Measurements from ENCODE around the gene PRKD1.

The PRKD1 gene

GRCh38 chr14:29885988-29886387 is 41.7 kb downstream of the PRKD1 start:
- no peak for TF ChIP-seq EZH2 (IDR thresholded peaks at IDR 0.05; ENCODE audit: borderline replicate concordance, low read length)
- TF ChIP-seq, protein P1, sequence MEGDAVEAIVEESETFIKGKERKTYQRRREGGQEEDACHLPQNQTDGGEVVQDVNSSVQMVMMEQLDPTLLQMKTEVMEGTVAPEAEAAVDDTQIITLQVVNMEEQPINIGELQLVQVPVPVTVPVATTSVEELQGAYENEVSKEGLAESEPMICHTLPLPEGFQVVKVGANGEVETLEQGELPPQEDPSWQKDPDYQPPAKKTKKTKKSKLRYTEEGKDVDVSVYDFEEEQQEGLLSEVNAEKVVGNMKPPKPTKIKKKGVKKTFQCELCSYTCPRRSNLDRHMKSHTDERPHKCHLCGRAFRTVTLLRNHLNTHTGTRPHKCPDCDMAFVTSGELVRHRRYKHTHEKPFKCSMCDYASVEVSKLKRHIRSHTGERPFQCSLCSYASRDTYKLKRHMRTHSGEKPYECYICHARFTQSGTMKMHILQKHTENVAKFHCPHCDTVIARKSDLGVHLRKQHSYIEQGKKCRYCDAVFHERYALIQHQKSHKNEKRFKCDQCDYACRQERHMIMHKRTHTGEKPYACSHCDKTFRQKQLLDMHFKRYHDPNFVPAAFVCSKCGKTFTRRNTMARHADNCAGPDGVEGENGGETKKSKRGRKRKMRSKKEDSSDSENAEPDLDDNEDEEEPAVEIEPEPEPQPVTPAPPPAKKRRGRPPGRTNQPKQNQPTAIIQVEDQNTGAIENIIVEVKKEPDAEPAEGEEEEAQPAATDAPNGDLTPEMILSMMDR (IDR thresholded peaks at IDR 0.05; ENCODE audit: low read length) = no peak
- no peak overlapping the region for H3K9ac ChIP-seq (ENCODE audit: low read length)

DNA sequence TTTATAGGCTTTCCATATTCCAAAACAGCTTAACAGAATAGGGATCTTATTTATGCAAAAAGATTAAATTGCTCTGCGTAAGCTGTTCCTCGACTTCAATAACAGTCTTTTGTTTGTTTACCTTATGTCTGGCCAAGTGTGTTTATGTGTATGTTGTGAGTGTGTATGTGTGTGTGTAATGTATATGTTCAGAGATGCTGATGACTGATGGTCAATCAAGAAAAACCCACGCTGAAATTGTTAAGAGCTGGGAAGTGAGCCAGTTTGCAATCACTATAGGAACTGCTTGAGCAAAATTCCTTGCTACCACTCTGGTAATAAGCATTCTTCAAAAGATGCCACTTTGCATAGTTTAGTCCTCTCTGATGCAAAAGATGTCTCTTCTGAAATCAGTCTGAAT is 59.6 kb downstream of the PRKD1 start:
- Histone ChIP-seq H3K36me3 (ENCODE audit: insufficient read depth, low read length) (no peaks in the 10 kb centered on the region), H3K9me3 (ENCODE audit: low read length) (no peaks in the 10 kb centered on the region), H3K9me2 (ENCODE audit: low read depth, low read length) (no peaks in the 10 kb centered on the region), H3K4me1 (ENCODE audit: insufficient read depth, low read length, severe bottlenecking) (no peaks in the 10 kb centered on the region), H3K79me2 (ENCODE audit: insufficient read depth, low read length) (no peaks in the 10 kb centered on the region), H3K9ac (ENCODE audit: low read length) (no peak overlapping the region), H2AFZ (ENCODE audit: low read length) (no peak overlapping the region), H3K27ac (ENCODE audit: low read depth, low read length, poor library complexity, severe bottlenecking) (no peak overlapping the region), H3K4me2 (ENCODE audit: low read length) (no peak overlapping the region), H3F3A (ENCODE audit: insufficient read depth, low read length) (no peaks in the 10 kb centered on the region), H3K4me3 (ENCODE audit: low read depth, low read length, poor library complexity, severe bottlenecking) (no peak overlapping the region), H3K27me3 (ENCODE audit: insufficient read depth, low read length) (no peaks in the 10 kb centered on the region), H4K20me1 (ENCODE audit: insufficient read depth, low read length) (no peaks in the 10 kb centered on the region)
- TF ChIP-seq, protein P1 (IDR thresholded peaks at IDR 0.05; ENCODE audit: low read length) = no peak
- TF ChIP-seq EZH2 (IDR thresholded peaks at IDR 0.05; ENCODE audit: borderline replicate concordance, low read length) = no peak

More at GRCh38 chr14:29885988-29886387, 41.7 kb downstream of the PRKD1 start:
- no peaks in the 10 kb centered on the region for H3K79me2 ChIP-seq (ENCODE audit: insufficient read depth, low read length)
- no peak overlapping the region for H3K27ac ChIP-seq (ENCODE audit: low read depth, low read length, poor library complexity, severe bottlenecking)
- no peak overlapping the region for H3K4me3 ChIP-seq (ENCODE audit: low read depth, low read length, poor library complexity, severe bottlenecking)
- H3F3A ChIP-seq (ENCODE audit: insufficient read depth, low read length) = no peaks in the 10 kb centered on the region
- no peak overlapping the region for H2AFZ ChIP-seq (ENCODE audit: low read length)
- H3K4me1 ChIP-seq (ENCODE audit: insufficient read depth, low read length, severe bottlenecking) = no peaks in the 10 kb centered on the region
- no peak overlapping the region for H3K4me2 ChIP-seq (ENCODE audit: low read length)
- no peaks in the 10 kb centered on the region for H4K20me1 ChIP-seq (ENCODE audit: insufficient read depth, low read length)
- no peaks in the 10 kb centered on the region for H3K27me3 ChIP-seq (ENCODE audit: insufficient read depth, low read length)
- H3K36me3 ChIP-seq (ENCODE audit: insufficient read depth, low read length) = no peaks in the 10 kb centered on the region
- no peaks in the 10 kb centered on the region for H3K9me2 ChIP-seq (ENCODE audit: low read depth, low read length)
- H3K9me3 ChIP-seq (ENCODE audit: low read length) = no peaks in the 10 kb centered on the region

GRCh38 chr14:29865299-29865698 is 62.3 kb downstream of the PRKD1 start:
- Histone ChIP-seq H3K4me3 (ENCODE audit: low read depth, low read length, poor library complexity, severe bottlenecking) (no peak overlapping the region), H3F3A (ENCODE audit: insufficient read depth, low read length) (no peaks in the 10 kb centered on the region), H3K27ac (ENCODE audit: low read depth, low read length, poor library complexity, severe bottlenecking) (no peak overlapping the region), H3K4me1 (ENCODE audit: insufficient read depth, low read length, severe bottlenecking) (no peaks in the 10 kb centered on the region), H4K20me1 (ENCODE audit: insufficient read depth, low read length) (no peaks in the 10 kb centered on the region), H3K79me2 (ENCODE audit: insufficient read depth, low read length) (no peaks in the 10 kb centered on the region), H3K27me3 (ENCODE audit: insufficient read depth, low read length) (no peaks in the 10 kb centered on the region), H2AFZ (ENCODE audit: low read length) (no peak overlapping the region), H3K9me2 (ENCODE audit: low read depth, low read length) (no peaks in the 10 kb centered on the region), H3K9me3 (ENCODE audit: low read length) (no peaks in the 10 kb centered on the region), H3K4me2 (ENCODE audit: low read length) (no peak overlapping the region), H3K36me3 (ENCODE audit: insufficient read depth, low read length) (no peaks in the 10 kb centered on the region), H3K9ac (ENCODE audit: low read length) (no peak overlapping the region)
- TF ChIP-seq, protein P1 (IDR thresholded peaks at IDR 0.05; ENCODE audit: low read length) = no peak
- TF ChIP-seq EZH2 (IDR thresholded peaks at IDR 0.05; ENCODE audit: borderline replicate concordance, low read length) = no peak
